ENCODE data around the gene TBC1D12.
"Not testable (repeated sequence)": the region's sequence is repeated elsewhere in the genome, so short reads cannot be mapped to it uniquely, and the experiment has no call there.

Gene TBC1D12

DNA sequence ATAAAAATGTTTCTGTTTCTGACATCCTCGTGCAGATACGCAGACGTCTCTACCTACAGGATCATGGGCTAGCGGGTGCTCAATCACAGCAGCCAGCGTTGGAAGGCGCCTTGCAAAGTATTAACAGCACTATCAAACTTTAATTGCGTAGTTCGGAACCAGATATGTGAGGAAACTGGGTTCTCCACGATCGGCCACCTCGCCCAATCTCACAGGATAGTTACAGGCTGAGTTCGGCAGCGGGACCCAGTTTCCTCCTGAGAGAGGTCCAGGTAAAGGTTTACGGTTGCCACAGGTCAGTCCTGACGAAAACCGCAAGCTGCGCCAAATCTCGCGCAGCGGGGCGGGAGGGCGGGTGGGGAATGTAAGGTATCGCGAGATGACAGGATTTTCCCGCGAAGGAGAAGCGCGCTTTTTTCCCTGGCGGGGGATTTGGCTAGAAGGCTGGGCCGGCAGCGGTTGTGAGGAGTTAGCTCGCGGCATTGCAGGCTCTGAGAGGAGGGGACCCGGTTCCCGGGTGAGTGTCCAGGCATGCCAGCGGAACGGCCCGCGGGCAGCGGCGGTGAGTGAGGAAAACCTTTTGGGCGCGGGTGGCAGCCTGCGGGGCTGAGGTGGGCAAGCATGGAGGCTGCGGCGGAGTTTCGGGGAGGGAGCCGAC, 143.2 kb downstream of the TBC1D12 start, which contains the start of gene HELLS:
HELLS (plus strand) TSS at position 398 of the 658 bp plus-strand sequence; CDS start at position 532, 134 bp downstream.
- Histone ChIP-seq H3K4me1 (ENCODE audit: low read length) (peaks cover 24% of the 10 kb centered on the region), H2AFZ (ENCODE audit: low read depth, low read length) (peak within 1 kb of the TSS; percentile 55), H3K27ac (ENCODE audit: low read length) (peak within 1 kb of the TSS; percentile 82), H3K4me3 (ENCODE audit: low read length) (peak within 1 kb of the TSS; percentile 98), H3K9me3 (ENCODE audit: insufficient read depth, low read length) (no peaks in the 10 kb centered on the region), H4K20me1 (ENCODE audit: insufficient read depth, low read length) (0 out of 2 replicates have a peak, but pooled peaks cover 6% of the 10 kb centered on the region), H3K4me2 (ENCODE audit: low read length) (peak within 1 kb of the TSS; percentile 87), H3K36me3 (replicated peaks; ENCODE audit: low read depth, low read length) (peaks cover 12% of the 10 kb centered on the region), H3K79me2 (ENCODE audit: low read length) (peaks cover 47% of the 10 kb centered on the region), H3K27me3 (ENCODE audit: low read depth, low read length) (no peaks in the 10 kb centered on the region), H3K9ac (ENCODE audit: low read length) (peak within 1 kb of the TSS; percentile 96)
- TF ChIP-seq, protein P1, sequence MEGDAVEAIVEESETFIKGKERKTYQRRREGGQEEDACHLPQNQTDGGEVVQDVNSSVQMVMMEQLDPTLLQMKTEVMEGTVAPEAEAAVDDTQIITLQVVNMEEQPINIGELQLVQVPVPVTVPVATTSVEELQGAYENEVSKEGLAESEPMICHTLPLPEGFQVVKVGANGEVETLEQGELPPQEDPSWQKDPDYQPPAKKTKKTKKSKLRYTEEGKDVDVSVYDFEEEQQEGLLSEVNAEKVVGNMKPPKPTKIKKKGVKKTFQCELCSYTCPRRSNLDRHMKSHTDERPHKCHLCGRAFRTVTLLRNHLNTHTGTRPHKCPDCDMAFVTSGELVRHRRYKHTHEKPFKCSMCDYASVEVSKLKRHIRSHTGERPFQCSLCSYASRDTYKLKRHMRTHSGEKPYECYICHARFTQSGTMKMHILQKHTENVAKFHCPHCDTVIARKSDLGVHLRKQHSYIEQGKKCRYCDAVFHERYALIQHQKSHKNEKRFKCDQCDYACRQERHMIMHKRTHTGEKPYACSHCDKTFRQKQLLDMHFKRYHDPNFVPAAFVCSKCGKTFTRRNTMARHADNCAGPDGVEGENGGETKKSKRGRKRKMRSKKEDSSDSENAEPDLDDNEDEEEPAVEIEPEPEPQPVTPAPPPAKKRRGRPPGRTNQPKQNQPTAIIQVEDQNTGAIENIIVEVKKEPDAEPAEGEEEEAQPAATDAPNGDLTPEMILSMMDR (IDR thresholded peaks at IDR 0.05; ENCODE audit: low read depth, low read length), result no peak
- no peak for TF ChIP-seq EZH2phosphoT487 (IDR thresholded peaks at IDR 0.05; ENCODE audit: low read depth)

DNA sequence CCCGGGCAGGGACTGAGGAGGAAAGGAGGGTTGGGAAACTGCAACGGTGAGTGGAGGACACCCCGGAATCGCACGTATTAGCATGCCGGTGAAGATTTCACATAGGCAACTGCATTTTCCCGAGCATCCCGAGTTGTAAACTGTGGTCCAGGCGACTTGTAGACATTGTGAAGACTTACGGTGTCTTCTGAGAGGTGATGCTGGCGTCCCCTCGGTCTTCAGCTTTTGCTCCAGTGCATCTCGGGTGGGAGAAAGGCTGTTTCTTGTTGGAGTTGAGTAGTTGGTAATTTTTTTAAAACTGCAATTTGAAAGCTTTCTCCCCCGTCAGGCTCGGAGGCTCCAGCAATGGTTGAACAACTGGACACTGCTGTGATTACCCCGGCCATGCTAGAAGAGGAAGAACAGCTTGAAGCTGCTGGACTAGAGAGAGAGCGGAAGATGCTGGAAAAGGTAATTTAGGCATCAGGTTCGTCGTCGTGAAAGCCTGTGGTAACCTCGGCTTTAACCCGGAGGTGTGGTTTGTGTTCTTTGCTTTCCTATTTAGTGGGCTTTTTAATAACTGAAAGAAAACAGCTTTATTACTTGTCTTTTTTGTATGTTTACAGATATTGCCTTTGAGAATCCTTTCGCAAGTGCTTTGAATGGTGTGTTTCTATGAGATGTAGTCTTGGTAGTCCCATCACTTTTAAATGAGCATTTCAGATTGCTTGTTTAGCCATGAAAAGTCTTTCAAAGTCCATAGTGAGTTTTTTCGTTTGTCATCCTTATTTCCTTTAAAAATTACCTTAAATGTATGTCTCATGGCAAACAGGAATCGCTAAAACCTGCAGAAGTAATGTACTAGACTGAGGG, 143.9 kb downstream of the TBC1D12 start:
- Histone ChIP-seq H3K4me3 (ENCODE audit: low read length) (peak overlapping the region; percentile 98), H3K36me3 (replicated peaks; ENCODE audit: low read depth, low read length) (peaks cover 12% of the 10 kb centered on the region)

DNA sequence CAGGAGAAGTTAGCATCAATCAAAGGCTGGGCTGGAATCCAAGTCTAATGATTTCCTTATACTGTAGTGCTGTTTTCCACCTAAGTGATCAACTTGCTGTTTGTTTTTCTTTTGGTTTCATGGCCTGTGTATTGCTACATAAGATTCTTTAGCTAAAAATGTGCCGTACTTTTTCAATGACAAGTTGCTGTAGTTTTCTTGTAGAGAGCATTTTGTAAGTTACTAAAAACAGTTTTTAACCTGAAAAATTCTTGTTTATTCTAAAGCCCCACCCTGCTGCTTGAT, 144.5 kb downstream of the TBC1D12 start:
- peak overlapping the region; percentile 87 for H3K4me2 ChIP-seq (ENCODE audit: low read length)
- H2AFZ ChIP-seq (ENCODE audit: low read depth, low read length), result no peak overlapping the region
- H3K9ac ChIP-seq (ENCODE audit: low read length), result peak overlapping the region; percentile 96
- peak overlapping the region; percentile 98 for H3K4me3 ChIP-seq (ENCODE audit: low read length)
- H3K79me2 ChIP-seq (ENCODE audit: low read length), result peaks cover 61% of the 10 kb centered on the region
- H4K20me1 ChIP-seq (ENCODE audit: insufficient read depth, low read length), result 0 out of 2 replicates have a peak, but pooled peaks cover 6% of the 10 kb centered on the region
- no peaks in the 10 kb centered on the region for H3K27me3 ChIP-seq (ENCODE audit: low read depth, low read length)
- peak overlapping the region; percentile 66; the same call in 1 of the 2 replicates for H3K27ac ChIP-seq (ENCODE audit: low read length)
- H3K4me1 ChIP-seq (ENCODE audit: low read length), result peaks cover 16% of the 10 kb centered on the region
- no peak for TF ChIP-seq EZH2phosphoT487 (IDR thresholded peaks at IDR 0.05; ENCODE audit: low read depth)
- TF ChIP-seq, protein P1 (IDR thresholded peaks at IDR 0.05; ENCODE audit: low read depth, low read length), result no peak
- no peaks in the 10 kb centered on the region for H3K9me3 ChIP-seq (ENCODE audit: insufficient read depth, low read length)
- peaks cover 12% of the 10 kb centered on the region for H3K36me3 ChIP-seq (replicated peaks; ENCODE audit: low read depth, low read length)

More for the DNA sequence above, 143.9 kb downstream of the TBC1D12 start:
- Histone ChIP-seq H3K9ac (ENCODE audit: low read length) (peak overlapping the region; percentile 96), H2AFZ (ENCODE audit: low read depth, low read length) (peak overlapping the region; percentile 40), H3K27ac (ENCODE audit: low read length) (peak overlapping the region; percentile 66), H3K79me2 (ENCODE audit: low read length) (peaks cover 55% of the 10 kb centered on the region), H3K27me3 (ENCODE audit: low read depth, low read length) (no peaks in the 10 kb centered on the region), H3K4me2 (ENCODE audit: low read length) (peak overlapping the region; percentile 87), H4K20me1 (ENCODE audit: insufficient read depth, low read length) (0 out of 2 replicates have a peak, but pooled peaks cover 6% of the 10 kb centered on the region), H3K4me1 (ENCODE audit: low read length) (peaks cover 21% of the 10 kb centered on the region), H3K9me3 (ENCODE audit: insufficient read depth, low read length) (no peaks in the 10 kb centered on the region)
- TF ChIP-seq, protein P1 (IDR thresholded peaks at IDR 0.05; ENCODE audit: low read depth, low read length), result no peak
- TF ChIP-seq EZH2phosphoT487 (IDR thresholded peaks at IDR 0.05; ENCODE audit: low read depth), result no peak

DNA sequence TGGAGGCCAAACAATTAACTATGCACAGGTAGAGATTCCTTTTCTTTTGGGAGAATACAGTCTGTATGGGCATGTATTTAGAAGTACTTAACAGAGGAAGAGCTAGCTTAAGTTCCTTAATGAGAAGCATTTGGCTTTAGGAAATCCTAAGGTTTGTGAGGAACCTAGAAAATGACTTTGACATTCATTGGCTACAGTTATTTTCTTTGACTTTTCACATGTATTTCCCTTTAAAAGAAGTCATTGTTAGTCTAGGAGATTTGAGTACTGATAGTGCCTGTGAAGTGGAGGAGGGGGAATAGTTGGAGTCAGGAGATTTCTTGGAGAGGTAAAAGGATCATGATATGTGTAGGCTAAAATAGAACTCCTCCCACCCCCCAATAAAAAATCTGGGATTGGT, 146.9 kb downstream of the TBC1D12 start:
- no peak for TF ChIP-seq EZH2phosphoT487 (IDR thresholded peaks at IDR 0.05; ENCODE audit: low read depth)
- TF ChIP-seq, protein P1 (IDR thresholded peaks at IDR 0.05; ENCODE audit: low read depth, low read length), result no peak
- Histone ChIP-seq H3K36me3 (replicated peaks; ENCODE audit: low read depth, low read length) (peaks cover 15% of the 10 kb centered on the region), H3K9ac (ENCODE audit: low read length) (no peak overlapping the region), H2AFZ (ENCODE audit: low read depth, low read length) (no peak overlapping the region), H3K79me2 (ENCODE audit: low read length) (peaks cover 74% of the 10 kb centered on the region), H4K20me1 (ENCODE audit: insufficient read depth, low read length) (0 out of 2 replicates have a peak, but pooled peaks cover 6% of the 10 kb centered on the region), H3K4me1 (ENCODE audit: low read length) (peaks cover 13% of the 10 kb centered on the region), H3K27ac (ENCODE audit: low read length) (no peak overlapping the region), H3K4me2 (ENCODE audit: low read length) (no peak overlapping the region), H3K4me3 (ENCODE audit: low read length) (no peak overlapping the region), H3K27me3 (ENCODE audit: low read depth, low read length) (no peaks in the 10 kb centered on the region), H3K9me3 (ENCODE audit: insufficient read depth, low read length) (no peaks in the 10 kb centered on the region)

DNA sequence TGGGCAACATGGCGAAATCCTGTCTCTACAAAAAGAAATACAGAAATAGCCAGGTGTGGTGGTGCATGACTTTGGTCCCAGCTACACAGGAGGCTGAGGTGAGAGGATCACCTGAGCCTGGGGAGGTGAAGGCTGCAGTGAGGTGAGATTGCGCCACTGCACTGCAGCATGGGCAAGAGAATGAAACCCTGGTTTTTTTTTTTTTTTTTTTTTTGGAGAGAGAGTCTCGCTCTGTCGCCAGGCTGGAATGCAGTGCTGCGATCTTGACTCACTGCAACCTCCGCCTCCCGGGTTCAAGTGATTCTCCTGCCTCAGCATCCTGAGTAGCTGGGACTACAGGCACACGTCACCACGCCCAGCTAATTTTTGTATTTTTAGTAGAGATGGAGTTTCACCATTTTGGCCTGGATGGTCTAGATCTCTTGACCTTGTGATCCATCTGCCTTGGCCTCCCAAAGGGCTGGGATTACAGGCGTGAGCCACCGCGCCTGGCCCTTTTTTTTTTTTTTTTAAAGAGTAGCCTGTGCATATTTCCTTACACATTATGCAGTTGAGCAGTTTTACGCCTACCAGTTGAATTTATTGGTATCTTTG, 165.5 kb downstream of the TBC1D12 start:
- H3K79me2 ChIP-seq (ENCODE audit: low read length); H4K20me1 ChIP-seq (ENCODE audit: insufficient read depth, low read length); H3K4me1 ChIP-seq (ENCODE audit: low read length); H3K36me3 ChIP-seq (replicated peaks; ENCODE audit: low read depth, low read length); H3K4me3 ChIP-seq (ENCODE audit: low read length); H2AFZ ChIP-seq (ENCODE audit: low read depth, low read length); H3K4me2 ChIP-seq (ENCODE audit: low read length); H3K27me3 ChIP-seq (ENCODE audit: low read depth, low read length); H3K9me3 ChIP-seq (ENCODE audit: insufficient read depth, low read length); H3K27ac ChIP-seq (ENCODE audit: low read length); H3K9ac ChIP-seq (ENCODE audit: low read length): not testable (repeated sequence)
